Chondrocyte (in vitro differentiated cells): ENCODE measurements around the gene COL5A1. TPM values are rescaled to one million over a fixed set of nuclear protein-coding genes. Genes with fewer than 3 reads are reported as not detected.
A peak's percentile ranks its signal among the peaks of the same experiment; 100 is the strongest.

ENCODE experiments used
- DNase-seq: peaks from one replicate; pipeline ENCODE4 v3.0.0; 2021; ENCODE audit warnings: mixed read lengths, low spot score
- H3K27ac Mint-ChIP-seq: one replicate; pipeline ENCODE4 v1.8.0; 2021; ENCODE audit warnings: mild to moderate bottlenecking, moderate library complexity, mixed read lengths; ENCODE audit not compliant: unreplicated experiment
- H3K27me3 Mint-ChIP-seq: 2 replicates; pipeline ENCODE4 v1.8.0; 2021; ENCODE audit warnings: low read depth, mixed read lengths
- H3K36me3 Mint-ChIP-seq: 2 replicates; pipeline ENCODE4 v1.8.0; 2021; ENCODE audit warnings: low read depth, mixed read lengths
- H3K4me1 Mint-ChIP-seq: 2 replicates; pipeline ENCODE4 v1.8.0; 2021; ENCODE audit warnings: low read depth, mild to moderate bottlenecking, mixed read lengths
- H3K4me3 Mint-ChIP-seq: one replicate; pipeline ENCODE4 v1.8.0; 2021; ENCODE audit warnings: mild to moderate bottlenecking, moderate library complexity, mixed read lengths; ENCODE audit not compliant: unreplicated experiment
- H3K9me3 Mint-ChIP-seq: 2 replicates; pipeline ENCODE4 v1.8.0; 2021; ENCODE audit warnings: low read depth, mixed read lengths
- CTCF ChIP-seq: fragments of 200-600 bp; sonication (generic); IDR thresholded peaks from 2 replicates; pipeline ENCODE4 v1.5.0; 2021; ENCODE audit warnings: antibody characterized with exemption, mild to moderate bottlenecking, moderate library complexity
- total RNA-seq: library from RNA; stranded (reverse); gene quantifications from 3 replicates; pipeline ENCODE4 v1.2.1, GENCODE V29; 2021

Gene COL5A1
- total RNA-seq, 1 donor from 2014 or later = 2,235 TPM

- DNase-seq = no peak
- TF ChIP-seq CTCF = no peak
- Mint-ChIP-seq H3K4me1 (no peaks in the 10 kb centered on the region), H3K9me3 (no peaks in the 10 kb centered on the region), H3K4me3 (no peak overlapping the region), H3K27me3 (no peaks in the 10 kb centered on the region), H3K36me3 (peaks cover 34% of the 10 kb centered on the region), H3K27ac (peak overlapping the region; percentile 58)
Measured at GRCh38 chr9:134755221-134755907, 113.8 kb downstream of the COL5A1 start.

- Mint-ChIP-seq H3K36me3 (peaks cover 41% of the 10 kb centered on the region), H3K9me3 (no peaks in the 10 kb centered on the region), H3K4me3 (no peak overlapping the region), H3K27me3 (no peaks in the 10 kb centered on the region), H3K4me1 (no peaks in the 10 kb centered on the region), H3K27ac (peak overlapping the region; percentile 63)
- no peak for DNase-seq
- no peak for TF ChIP-seq CTCF
Measured at GRCh38 chr9:134756098-134756497, 114.5 kb downstream of the COL5A1 start.

- Mint-ChIP-seq H3K9me3 (no peaks in the 10 kb centered on the region), H3K36me3 (peaks cover 54% of the 10 kb centered on the region), H3K4me3 (no peak overlapping the region), H3K4me1 (no peaks in the 10 kb centered on the region), H3K27me3 (no peaks in the 10 kb centered on the region), H3K27ac (peak overlapping the region; percentile 68)
- DNase-seq = no peak
- no peak for TF ChIP-seq CTCF
Measured at GRCh38 chr9:134757216-134757975, 115.8 kb downstream of the COL5A1 start.

GRCh38 chr9:134758949-134759607, 117.5 kb downstream of the COL5A1 start:
- peaks cover 58% of the 10 kb centered on the region for H3K36me3 Mint-ChIP-seq
- H3K9me3 Mint-ChIP-seq = no peaks in the 10 kb centered on the region
- no peak for TF ChIP-seq CTCF
- no peak overlapping the region for H3K4me3 Mint-ChIP-seq
- H3K4me1 Mint-ChIP-seq = peaks cover 3% of the 10 kb centered on the region
- no peaks in the 10 kb centered on the region for H3K27me3 Mint-ChIP-seq
- DNase-seq = no peak
- peak overlapping the region; percentile 65 for H3K27ac Mint-ChIP-seq

GRCh38 chr9:134759913-134760312, 118.3 kb downstream of the COL5A1 start:
- Mint-ChIP-seq H3K4me3 (no peak overlapping the region), H3K36me3 (peaks cover 61% of the 10 kb centered on the region), H3K27me3 (no peaks in the 10 kb centered on the region), H3K27ac (peak overlapping the region; percentile 41), H3K9me3 (no peaks in the 10 kb centered on the region), H3K4me1 (peaks cover 3% of the 10 kb centered on the region)
- DNase-seq = no peak
- no peak for TF ChIP-seq CTCF
